Common myeloid progenitor, CD34-positive (primary cell): ENCODE data around the gene MBIP.
A peak's percentile ranks its signal among the peaks of the same experiment; 100 is the strongest.
"Not testable (repeated sequence)": the region's sequence is repeated elsewhere in the genome, so short reads cannot be mapped to it uniquely, and the experiment has no call there.

Source experiments
- CTCF ChIA-PET: fragments of 350-600 bp; sonication (Branson Sonifier 250); formaldehyde crosslinking; loops from one replicate; lab custom pipeline; 2021; ENCODE audit warnings: antibody characterized with exemption; lab: Charles Lee
- POLR2A ChIA-PET: fragments of 350-600 bp; sonication (Branson Sonifier 250); formaldehyde crosslinking; loops from one replicate; lab custom pipeline; 2021; ENCODE audit warnings: antibody characterized with exemption; lab: Charles Lee
- DNase-seq, 3 donors: peaks; one replicate each; pipeline versions ENCODE4 v3.0.0 to v3.0.0-alpha.2; 2013
- H3K27ac ChIP-seq, 2 experiments: 1 replicate in 1 of 2; 2 replicates in 1 of 2; pipeline ENCODE4 v1.7.0; 2013; ENCODE audit warnings: inconsistent platforms in 2 of 2, low read length in 2 of 2, mild to moderate bottlenecking in 2 of 2, low read depth in 1 of 2, moderate library complexity in 1 of 2; ENCODE audit not compliant: severe bottlenecking in 2 of 2, insufficient read depth in 1 of 2, poor library complexity in 1 of 2
- H3K27me3 ChIP-seq, 5 experiments: replicated peaks in 2 of 5; 1 replicate in 3 of 5; 2 replicates in 2 of 5; pipeline versions ENCODE4 v1.6.1 to v1.7.0; 2013; ENCODE audit warnings: low read length in 4 of 5, mild to moderate bottlenecking in 2 of 5, moderate library complexity in 2 of 5, inconsistent platforms in 1 of 5; ENCODE audit not compliant: insufficient read depth in 5 of 5, control insufficient read depth in 4 of 5
- H3K36me3 ChIP-seq, 4 experiments: 1 replicate in 2 of 4; 2 replicates in 2 of 4; pipeline versions ENCODE4 v1.6.1 to v1.7.0; 2013; ENCODE audit warnings: low read length in 3 of 4, control low read depth in 1 of 4, mild to moderate bottlenecking in 1 of 4; ENCODE audit not compliant: control insufficient read depth in 4 of 4, insufficient read depth in 4 of 4
- H3K4me1 ChIP-seq, 4 experiments: 1 replicate in 3 of 4; 2 replicates in 1 of 4; pipeline versions ENCODE4 v1.6.1 to v1.7.1; 2013; ENCODE audit warnings: low read length in 3 of 4, mild to moderate bottlenecking in 3 of 4, control low read depth in 1 of 4, inconsistent platforms in 1 of 4, moderate library complexity in 1 of 4; ENCODE audit not compliant: control insufficient read depth in 4 of 4, insufficient read depth in 4 of 4; ENCODE audit errors: control extremely low read depth in 1 of 4
- H3K4me3 ChIP-seq, 7 experiments: 1 replicate in 4 of 7; 2 replicates in 3 of 7; pipeline versions ENCODE4 v1.5.1 to v1.7.0; 2013; ENCODE audit warnings: mild to moderate bottlenecking in 7 of 7, low read length in 6 of 7, moderate library complexity in 6 of 7, inconsistent platforms in 2 of 7, low read depth in 2 of 7, control low read depth in 1 of 7; ENCODE audit not compliant: insufficient read depth in 4 of 7, control insufficient read depth in 1 of 7; ENCODE audit errors: extremely low read depth in 1 of 7
- H3K9me3 ChIP-seq, 5 experiments: 1 replicate in 4 of 5; 2 replicates in 1 of 5; pipeline versions ENCODE4 v1.6.1 to v1.7.1; 2013; ENCODE audit warnings: low read length in 4 of 5, mild to moderate bottlenecking in 2 of 5, inconsistent platforms in 1 of 5, low read depth in 1 of 5, moderate library complexity in 1 of 5; ENCODE audit not compliant: control insufficient read depth in 4 of 5, insufficient read depth in 2 of 5; ENCODE audit errors: control extremely low read depth in 1 of 5
- WGBS: methylation state at CpG from one replicate; pipeline ENCODE4 v1.1.5; 2013; ENCODE audit not compliant: insufficient coverage; 5-methylcytosine and 5-hydroxymethylcytosine counted together

MBIP gene

DNA sequence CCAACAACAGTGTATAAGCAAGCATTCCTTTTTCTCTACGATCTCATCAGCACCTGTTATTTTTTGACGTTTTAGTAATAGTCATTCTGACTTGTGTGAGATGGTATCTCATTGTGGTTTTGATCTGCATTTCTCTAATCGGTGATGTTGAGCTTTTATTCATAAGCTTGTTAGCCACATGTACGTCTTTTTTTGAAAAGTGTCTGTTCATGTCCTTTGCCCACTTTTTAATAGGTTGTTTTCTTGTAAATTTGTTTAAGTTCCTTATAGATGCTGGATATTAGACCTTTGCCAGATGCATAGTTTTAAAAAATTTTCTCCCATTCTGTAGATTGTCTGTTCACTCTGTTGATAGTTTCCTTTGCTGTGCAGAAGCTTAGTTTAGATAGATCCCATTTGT, 7.1 kb upstream of the MBIP start:
- H3K36me3 ChIP-seq, H3K4me1 ChIP-seq, DNase-seq, H3K9me3 ChIP-seq, CTCF ChIA-PET, POLR2A ChIA-PET, H3K27ac ChIP-seq, H3K4me3 ChIP-seq: not testable (repeated sequence)
- WGBS = 94% methylated on average over 3 of the region's 4 CpGs
- peaks cover 4 to 21% (median 11%) of the 10 kb centered on the region in 5 experiments for H3K27me3 ChIP-seq

DNA sequence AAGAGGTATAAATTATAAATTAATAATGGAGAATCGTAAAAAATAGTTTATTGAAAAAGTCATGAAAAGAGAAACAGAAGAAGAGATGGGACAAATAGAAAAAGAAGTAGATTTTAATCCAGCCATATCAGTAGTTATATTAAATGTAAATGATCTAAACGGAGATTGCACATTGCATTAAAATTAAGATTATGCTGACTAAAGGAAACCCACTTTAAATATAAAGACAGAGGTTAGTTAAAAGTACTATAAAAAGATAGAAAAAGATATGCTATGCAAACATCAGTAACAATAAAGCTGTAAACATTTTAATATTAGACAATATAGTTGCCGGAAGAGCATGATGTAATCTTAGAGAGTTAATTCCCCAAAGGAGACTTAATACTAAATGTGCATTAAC, 5.4 kb upstream of the MBIP start:
- POLR2A ChIA-PET = no interaction called here
- Histone ChIP-seq H3K27ac (no peak overlapping the region), H3K9me3 (peaks cover 0 to 3% (median 0%) of the 10 kb centered on the region in 5 experiments), H3K4me3 (no peak overlapping the region), H3K27me3 (peaks cover 4 to 29% (median 11%) of the 10 kb centered on the region in 5 experiments), H3K4me1 (peaks cover 0 to under 1% (median 0%) of the 10 kb centered on the region in 4 experiments), H3K36me3 (no peaks in the 10 kb centered on the region)
- WGBS = no CpG with 5 or more reads among the region's 3 CpGs
- CTCF ChIA-PET = no interaction called here
- no peak for DNase-seq

GRCh38 chr14:36324897-36325296, 4.5 kb upstream of the MBIP start:
- no peak overlapping the region for H3K4me3 ChIP-seq
- POLR2A ChIA-PET = no interaction called here
- H3K27me3 ChIP-seq = peaks cover 2 to 29% (median 11%) of the 10 kb centered on the region in 5 experiments

GRCh38 chr14:36320897-36321381, 502 bp upstream of the MBIP start:
- no peak for DNase-seq
- 87% methylated on average over 7 of the region's 8 CpGs for WGBS
- Histone ChIP-seq H3K9me3 (no peaks in the 10 kb centered on the region), H3K27ac (peak overlapping the region in 1 of 2 experiments; percentile 88), H3K4me1 (peaks cover 0 to 13% (median 9%) of the 10 kb centered on the region in 4 experiments), H3K36me3 (no peaks in the 10 kb centered on the region), H3K27me3 (peaks cover 2 to 26% (median 11%) of the 10 kb centered on the region in 5 experiments), H3K4me3 (peak overlapping the region in 6 of 7 experiments; percentile 91 to 97 (median 96))
- CTCF ChIA-PET = interaction anchor here (1.1 kb wide), 1 partner anchor 80 kb away, joined by 4 read pairs; no protein-coding TSS in a partner anchor
- POLR2A ChIA-PET = no interaction called here

More at GRCh38 chr14:36324897-36325296, 4.5 kb upstream of the MBIP start:
- WGBS = 100% methylated on average over 2 of the region's 3 CpGs
- CTCF ChIA-PET = no interaction called here
- H3K36me3 ChIP-seq = no peaks in the 10 kb centered on the region
- DNase-seq = no peak
- peaks cover 0 to 2% (median 1%) of the 10 kb centered on the region in 4 experiments for H3K4me1 ChIP-seq
- no peak overlapping the region for H3K27ac ChIP-seq
- H3K9me3 ChIP-seq = peaks cover 0 to 3% (median 0%) of the 10 kb centered on the region in 5 experiments

DNA sequence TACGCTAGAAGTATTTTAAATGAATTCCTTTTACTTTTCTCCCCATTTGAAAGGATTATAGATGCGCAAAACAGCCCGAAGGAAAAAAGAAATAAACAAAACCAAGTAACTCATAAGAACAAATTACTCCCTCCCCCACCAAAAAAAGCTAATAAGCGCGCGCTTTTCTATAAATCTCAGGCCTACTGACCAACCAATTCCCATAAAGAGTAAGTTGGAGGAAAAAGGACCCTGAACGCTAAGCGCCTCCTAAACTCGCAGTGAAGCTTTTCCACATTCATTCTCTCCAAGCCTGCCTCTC, 588 bp downstream of the MBIP start:
- Histone ChIP-seq H3K27ac (peak overlapping the region; percentile 85 to 88), H3K27me3 (peaks cover 2 to 21% (median 11%) of the 10 kb centered on the region in 5 experiments), H3K36me3 (no peaks in the 10 kb centered on the region), H3K4me1 (peaks cover 0 to 13% (median 9%) of the 10 kb centered on the region in 4 experiments), H3K4me3 (peak overlapping the region; percentile 86 to 97 (median 95)), H3K9me3 (no peaks in the 10 kb centered on the region)
- ChIA-PET POLR2A (no interaction called here), CTCF (interaction anchor here (0.6 kb wide), 1 partner anchor 10 kb away, joined by 3 read pairs; no protein-coding TSS in a partner anchor)
- WGBS = 0% methylated on average over 2 of the region's 9 CpGs
- DNase-seq = no peak

GRCh38 chr14:36317650-36318049, 2.8 kb downstream of the MBIP start:
- ChIA-PET POLR2A (no interaction called here), CTCF (no interaction called here)
- WGBS = no CpG with 5 or more reads among the region's 2 CpGs
- Histone ChIP-seq H3K9me3 (no peaks in the 10 kb centered on the region), H3K4me3 (no peak overlapping the region), H3K36me3 (peaks cover 0 to 8% (median 4%) of the 10 kb centered on the region in 4 experiments), H3K27ac (no peak overlapping the region), H3K27me3 (peaks cover 0 to 8% (median 2%) of the 10 kb centered on the region in 5 experiments), H3K4me1 (peaks cover 0 to 13% (median 9%) of the 10 kb centered on the region in 4 experiments)
- DNase-seq = no peak

GRCh38 chr14:36316131-36316530, 4.3 kb downstream of the MBIP start:
- Histone ChIP-seq H3K27me3 (no peaks in the 10 kb centered on the region), H3K9me3 (no peaks in the 10 kb centered on the region), H3K4me1 (peaks cover 0 to 13% (median 9%) of the 10 kb centered on the region in 4 experiments), H3K36me3 (peaks cover 0 to 11% (median 10%) of the 10 kb centered on the region in 4 experiments), H3K4me3 (no peak overlapping the region), H3K27ac (no peak overlapping the region)
- POLR2A ChIA-PET = no interaction called here
- no peak for DNase-seq
- no CpG with 5 or more reads among the region's 1 CpG for WGBS
- CTCF ChIA-PET = no interaction called here
